GM19452 (cell line): Measurements from ENCODE around the gene CAPN10.

Experiments used
- ATAC-seq: cut with Tn5 transposase; IDR thresholded peaks from one replicate; pipeline ENCODE4 v1.9.1; 2021; ENCODE audit not compliant: unreplicated experiment

CAPN10 gene

DNA sequence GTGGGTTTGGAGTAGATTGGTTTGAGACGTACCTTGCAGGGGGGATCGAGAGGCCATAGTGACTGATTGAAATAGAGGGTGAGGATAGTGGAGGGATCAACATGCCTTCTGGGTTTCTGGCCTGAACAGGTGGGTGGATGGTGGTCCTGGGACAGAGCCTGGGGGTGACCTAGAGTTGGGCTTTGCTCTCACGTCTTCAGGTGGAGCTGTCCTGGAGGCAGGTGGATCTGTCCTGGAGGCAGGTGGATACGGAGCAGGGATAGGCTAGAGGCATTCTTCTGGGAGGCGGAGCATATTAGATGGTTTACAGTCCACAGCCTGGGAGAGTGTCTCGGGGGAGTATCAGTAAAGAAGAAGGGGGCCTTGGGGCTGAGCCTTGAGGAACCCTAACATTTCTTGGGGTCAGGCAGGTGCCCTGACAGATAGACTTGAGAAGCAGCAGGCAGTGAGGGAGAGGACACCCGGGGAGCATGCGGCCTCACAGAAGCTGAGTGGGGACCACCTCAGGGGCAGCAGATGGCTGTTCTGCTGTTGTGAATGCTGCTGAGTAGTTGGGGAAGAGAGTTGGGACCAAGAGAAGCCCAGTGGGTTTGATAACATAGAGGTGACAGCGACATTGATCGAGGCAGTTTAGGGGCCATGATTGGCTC, 1.6 kb downstream of the CAPN10 start:
- ATAC-seq, result no peak

DNA sequence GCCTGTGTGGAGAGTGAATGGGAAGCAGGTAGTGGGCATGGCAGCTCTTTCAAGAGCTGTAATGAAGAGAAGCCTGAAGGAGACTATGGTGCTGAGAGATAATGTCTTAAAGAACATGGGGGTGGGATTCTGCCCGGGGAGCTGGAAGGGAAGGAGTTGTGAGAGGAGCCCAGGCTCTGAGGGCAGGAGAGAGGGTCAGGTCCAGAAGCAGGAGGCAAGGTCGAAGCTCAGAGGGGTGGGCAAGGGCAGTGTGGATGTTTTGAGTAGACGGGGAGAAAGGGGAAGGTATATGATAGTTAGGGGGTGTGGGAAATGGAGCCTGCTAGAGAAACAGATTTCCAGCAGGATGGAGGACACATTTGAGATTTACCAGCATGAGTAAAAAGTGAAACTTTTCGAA, 2.1 kb downstream of the CAPN10 start:
- ATAC-seq, result no peak

DNA sequence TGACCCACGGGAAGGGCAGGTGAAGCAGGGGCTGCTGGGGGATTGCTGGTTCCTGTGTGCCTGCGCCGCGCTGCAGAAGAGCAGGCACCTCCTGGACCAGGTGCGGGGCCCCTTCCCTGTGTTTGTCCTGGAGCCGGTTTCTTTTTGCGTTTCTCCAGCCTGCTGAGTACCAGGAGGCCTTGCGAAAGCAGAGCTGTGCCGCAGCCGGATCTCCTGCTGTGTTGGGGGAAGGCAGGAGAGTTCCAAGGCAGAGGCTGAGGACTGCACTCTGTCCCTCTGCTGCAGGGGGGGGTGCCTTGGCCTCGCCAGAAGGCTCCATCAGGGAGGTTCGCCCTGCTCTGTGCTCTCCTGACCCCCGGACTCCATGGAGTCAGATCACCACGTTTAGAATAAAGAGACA, 2.8 kb downstream of the CAPN10 start:
- ATAC-seq, result no peak

DNA sequence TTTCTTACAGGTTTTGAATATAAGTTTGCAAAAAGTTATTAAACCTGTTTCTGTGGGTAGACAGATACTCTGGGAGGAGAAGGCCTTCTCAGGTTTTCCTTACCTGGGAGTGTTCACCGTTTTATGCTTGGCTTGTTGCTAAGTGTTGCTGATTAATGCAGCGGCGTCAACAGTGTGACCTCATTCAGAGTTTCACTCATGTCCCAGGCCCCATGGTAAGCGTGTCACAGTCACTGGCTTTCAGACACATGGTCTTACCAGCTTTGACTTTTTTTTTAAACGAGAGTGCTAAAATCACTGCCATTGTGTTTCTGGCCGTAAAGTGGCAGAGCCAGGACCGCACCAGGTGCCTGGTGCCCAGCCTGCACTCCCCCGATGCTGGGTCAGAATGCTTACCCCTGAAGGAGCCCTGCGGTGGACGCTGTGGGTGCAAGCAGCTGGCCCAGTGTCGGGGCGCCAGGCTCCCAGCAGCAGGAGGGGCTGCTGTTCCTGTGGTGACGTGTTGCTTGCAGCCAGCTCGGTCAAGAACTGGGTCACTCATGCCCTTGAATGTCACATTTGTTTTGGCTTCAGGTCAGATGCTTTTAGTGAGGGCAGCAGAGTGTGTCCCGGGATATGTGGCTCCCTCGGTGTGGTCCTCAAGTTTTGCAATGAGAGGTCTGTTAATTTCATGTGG, 3.5 kb downstream of the CAPN10 start:
- ATAC-seq, result no peak

DNA sequence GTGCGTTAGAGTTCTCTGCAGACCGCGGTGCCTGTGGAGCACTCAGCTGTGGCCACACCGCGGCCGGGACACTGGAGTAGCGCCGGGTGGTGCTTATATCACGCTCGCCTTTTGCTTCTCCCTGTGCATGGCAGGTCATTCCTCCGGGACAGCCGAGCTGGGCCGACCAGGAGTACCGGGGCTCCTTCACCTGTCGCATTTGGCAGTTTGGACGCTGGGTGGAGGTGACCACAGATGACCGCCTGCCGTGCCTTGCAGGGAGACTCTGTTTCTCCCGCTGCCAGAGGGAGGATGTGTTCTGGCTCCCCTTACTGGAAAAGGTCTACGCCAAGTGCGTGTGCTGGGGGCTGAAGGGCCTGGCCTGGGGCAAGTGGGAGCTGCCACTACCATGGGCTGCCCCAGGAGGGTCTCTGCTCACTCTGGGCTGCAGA, 4.2 kb downstream of the CAPN10 start:
- ATAC-seq, result no peak

DNA sequence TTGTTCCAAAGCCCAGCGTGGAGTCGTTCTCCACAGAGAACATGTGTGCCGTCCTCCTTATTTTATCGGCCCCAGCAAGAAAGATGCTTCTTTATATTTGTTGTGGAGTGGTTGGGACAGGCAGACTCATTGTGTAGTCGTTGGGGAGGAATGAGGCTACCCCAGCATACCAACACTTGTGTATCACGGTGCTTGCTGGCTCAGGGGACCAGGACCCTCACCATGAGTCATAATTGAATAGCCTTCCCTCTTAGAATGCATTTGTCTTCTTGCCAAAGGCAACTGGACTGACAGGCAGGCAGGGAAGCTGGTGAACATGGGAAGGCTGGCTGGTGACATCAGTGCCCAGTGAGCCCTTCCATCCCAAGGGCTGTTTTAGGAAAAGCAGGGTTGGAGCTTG, 4.7 kb downstream of the CAPN10 start:
- no peak for ATAC-seq

DNA sequence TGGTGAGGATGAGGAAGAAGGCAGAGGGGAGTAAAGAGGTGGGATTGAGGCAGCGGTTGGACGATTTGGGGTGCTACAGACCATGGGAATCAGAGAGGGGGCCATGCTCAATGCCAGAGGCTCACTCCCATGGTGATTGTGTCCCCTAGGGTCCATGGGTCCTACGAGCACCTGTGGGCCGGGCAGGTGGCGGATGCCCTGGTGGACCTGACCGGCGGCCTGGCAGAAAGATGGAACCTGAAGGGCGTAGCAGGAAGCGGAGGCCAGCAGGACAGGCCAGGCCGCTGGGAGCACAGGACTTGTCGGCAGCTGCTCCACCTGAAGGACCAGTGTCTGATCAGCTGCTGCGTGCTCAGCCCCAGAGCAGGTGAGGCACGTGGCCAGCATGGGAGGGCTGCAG, 5.2 kb downstream of the CAPN10 start:
- ATAC-seq, result no peak

DNA sequence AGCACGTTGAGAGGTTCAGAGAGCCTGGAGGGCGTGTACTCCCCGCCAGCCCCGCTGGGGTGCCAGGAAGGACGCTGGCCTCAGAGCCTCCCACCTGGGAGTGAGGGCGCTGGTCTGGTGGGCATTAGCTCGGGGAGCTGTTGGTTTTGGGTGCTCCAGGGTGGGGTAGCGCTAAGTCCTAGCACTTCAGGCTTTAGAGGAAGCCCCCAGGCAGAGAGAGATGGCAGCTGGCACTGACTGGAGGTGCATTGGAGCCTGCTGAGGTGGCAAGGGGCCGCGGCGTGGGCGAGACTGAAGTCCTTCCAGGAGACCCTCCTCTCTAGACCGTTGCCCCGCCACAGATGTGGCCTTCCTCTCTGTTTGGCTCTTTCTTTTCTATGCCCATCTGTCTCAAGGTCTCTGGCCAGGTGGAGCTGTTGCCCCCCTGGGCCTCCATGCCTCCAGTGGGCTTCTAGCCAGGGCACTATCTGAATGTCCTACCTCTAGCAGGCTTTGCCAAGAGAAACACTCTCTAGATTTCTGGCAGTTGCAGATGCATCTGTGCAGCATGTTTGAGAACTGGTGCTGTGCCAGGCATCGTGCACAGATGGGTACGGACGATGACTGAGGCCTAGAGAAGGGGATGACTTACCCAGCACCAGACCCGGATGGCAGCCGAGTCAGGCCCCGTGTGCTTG, 6.6 kb downstream of the CAPN10 start:
- no peak for ATAC-seq

DNA sequence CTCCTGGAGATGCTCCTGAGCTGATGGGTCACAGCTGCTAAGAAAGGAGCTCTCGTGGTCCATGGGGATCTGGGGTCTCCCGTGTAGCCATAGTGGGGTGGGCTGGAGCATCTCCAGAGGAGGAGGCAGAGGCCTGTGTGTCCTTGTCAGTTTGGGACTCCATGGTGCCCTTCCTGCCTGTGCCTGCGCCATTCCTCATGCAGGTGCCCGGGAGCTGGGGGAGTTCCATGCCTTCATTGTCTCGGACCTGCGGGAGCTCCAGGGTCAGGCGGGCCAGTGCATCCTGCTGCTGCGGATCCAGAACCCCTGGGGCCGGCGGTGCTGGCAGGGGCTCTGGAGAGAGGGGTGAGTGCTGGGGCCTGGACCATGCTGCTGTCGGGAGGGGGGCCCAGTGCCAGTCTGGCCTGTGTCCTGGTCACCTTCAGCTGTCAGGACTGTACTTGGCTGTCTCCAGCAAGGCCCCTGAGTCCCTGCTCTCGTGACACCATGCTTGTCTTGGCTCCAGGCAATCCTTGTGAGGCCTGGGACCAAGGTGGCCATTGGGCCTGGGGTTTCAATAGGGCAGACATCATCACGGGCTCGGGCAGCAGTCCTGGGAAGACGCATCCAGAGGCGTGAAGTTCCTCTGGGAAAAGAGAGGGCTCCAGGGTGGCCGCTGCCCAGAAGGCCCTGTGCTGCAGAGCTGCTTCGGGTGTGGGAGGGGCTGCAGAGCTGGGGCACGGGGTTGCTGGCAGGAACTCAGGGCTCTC, 7.3 kb downstream of the CAPN10 start:
- ATAC-seq, result no peak

DNA sequence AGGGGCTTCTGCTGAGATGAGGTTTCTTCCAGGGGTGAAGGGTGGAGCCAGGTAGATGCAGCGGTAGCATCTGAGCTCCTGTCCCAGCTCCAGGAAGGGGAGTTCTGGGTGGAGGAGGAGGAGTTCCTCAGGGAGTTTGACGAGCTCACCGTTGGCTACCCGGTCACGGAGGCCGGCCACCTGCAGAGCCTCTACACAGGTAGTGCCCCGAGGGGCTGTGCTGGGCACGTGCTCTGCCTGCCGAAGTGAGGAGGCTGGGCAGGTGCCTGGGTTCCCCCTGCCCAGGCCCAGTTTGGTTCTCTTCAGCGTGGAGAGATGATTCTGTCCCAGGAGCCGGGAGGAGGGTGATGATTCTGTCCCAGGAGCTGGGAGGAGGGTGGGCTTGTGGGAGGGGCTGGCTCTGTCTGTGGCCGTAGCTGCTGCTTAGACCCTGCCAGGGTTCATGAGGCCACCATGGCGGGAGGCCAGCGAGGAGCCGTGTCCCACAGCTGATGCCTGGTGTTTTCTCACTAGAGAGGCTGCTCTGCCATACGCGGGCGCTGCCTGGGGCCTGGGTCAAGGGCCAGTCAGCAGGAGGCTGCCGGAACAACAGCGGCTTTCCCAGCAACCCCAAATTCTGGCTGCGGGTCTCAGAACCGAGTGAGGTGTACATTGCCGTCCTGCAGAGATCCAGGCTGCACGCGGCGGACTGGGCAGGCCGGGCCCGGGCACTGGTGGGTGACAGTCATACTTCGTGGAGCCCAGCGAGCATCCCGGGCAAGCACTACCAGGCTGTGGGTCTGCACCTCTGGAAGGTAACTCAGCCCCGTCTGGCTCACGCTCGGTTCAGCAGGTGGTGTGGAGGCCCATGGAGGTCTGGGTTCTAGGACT, 8.2 kb downstream of the CAPN10 start:
- ATAC-seq, result no peak

DNA sequence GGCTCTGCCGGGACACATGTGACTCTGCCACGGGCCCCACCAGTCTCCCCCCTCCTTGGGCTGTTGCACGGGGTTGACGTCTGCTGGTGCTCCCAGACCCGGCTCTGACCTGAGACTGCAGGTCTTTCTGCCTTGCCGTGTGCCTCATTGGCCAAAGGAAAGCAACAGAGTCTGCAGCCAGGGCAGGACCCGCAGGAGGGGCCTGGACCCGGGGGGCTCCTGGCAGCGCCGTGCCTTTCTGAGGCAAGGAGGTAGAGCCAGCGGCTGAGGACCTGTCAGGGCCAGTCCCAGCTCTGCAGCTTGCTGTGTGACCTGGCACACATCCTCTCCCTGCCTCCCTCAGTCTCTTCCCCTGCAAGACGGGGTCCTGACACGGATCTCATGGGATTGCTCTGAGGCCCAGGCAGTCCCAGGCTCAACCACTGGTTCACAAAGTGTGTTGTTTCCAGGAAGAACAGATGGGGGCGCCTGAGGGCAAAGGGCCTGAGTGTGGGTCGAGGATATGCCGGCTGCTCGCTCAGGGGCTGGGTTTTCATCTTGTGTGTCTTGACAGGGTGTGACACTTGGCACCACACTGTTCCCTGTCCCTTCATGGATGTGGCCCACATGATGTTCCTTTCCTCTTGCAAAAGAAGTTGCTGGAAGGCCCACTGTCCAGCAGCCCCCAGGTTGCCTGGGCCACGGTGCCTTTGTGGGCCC, 9.0 kb downstream of the CAPN10 start:
- ATAC-seq, result no peak

DNA sequence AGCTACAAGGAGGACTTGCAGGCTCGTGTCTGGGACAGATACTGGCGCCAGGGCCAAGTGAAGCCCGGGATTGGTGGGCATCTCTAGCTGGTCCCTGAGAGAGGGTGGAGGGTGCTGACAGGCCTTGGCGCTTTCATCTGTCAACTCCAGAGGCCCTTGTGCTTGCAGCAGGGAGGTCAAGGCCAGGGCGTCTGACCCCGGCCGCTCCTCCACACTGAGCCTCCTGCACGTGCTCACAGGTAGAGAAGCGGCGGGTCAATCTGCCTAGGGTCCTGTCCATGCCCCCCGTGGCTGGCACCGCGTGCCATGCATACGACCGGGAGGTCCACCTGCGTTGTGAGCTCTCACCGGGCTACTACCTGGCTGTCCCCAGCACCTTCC, 9.5 kb downstream of the CAPN10 start:
- ATAC-seq, result no peak

DNA sequence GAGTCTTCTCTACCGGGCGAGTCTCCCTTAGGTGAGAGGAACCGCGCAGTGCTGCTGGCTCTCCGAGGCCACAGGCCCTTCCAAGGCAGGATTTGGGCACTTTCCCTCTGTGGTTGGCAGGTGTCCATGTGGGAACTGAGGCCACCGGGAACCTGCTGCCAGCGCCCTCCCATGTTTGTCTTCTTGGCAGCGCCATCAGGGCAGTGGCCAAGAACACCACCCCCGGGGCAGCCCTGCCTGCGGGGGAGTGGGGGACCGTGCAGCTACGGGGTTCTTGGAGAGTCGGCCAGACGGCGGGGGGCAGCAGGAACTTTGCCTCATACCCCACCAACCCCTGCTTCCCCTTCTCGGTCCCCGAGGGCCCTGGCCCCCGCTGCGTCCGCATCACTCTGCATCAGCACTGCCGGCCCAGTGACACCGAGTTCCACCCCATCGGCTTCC, 10.0 kb downstream of the CAPN10 start:
- no peak for ATAC-seq

DNA sequence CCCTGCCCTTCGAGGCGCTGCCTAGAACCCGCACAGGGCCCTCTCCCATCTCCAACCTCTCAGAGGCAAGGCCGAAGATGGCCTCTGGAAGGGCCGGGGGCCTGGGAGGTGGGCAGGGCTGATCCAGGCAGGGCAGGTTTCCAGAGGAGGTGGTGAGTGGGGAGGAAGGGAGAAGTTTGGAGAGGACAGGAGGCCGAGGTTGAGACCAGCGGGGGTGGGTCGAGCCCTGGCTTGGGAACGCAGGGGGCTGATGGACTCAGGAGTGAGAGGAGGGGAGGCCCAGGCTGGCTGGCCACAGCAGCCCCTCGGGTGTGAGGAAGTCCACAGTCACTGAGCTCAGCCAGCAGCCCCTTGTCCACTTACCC, 10.5 kb downstream of the CAPN10 start:
- ATAC-seq, result no peak

DNA sequence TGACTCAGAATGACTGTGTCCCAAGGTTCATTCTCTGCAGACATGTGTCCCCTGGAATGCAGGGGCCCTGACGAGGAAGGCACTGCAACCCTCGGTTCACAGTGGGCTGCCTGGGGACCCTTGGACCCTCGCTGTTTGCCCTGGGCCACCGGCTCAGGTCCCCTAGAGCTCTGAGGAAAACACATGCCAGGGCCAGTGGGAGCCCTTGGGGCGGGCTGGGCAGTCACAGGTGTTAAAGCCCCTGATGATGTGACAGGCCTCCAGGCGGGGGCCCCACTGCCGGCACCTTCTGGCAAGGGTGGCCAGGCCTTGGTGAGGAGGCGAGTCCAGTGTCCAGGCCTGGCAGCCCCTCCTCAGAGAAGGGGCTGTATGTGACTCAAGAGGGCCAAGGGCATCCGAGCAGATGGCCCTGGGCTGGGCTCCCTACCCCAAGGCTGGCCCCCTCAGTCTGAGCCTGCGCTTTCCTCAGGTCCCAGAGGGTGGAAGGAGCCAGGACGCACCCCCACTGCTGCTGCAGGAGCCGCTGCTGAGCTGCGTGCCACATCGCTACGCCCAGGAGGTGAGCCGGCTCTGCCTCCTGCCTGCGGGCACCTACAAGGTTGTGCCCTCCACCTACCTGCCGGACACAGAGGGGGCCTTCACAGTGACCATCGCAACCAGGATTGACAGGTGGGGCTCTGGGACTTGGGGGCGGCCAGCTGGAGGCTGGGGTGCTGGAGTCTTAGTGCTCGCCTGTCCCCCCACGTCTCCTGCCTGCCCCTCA, 11.1 kb downstream of the CAPN10 start:
- no peak for ATAC-seq

DNA sequence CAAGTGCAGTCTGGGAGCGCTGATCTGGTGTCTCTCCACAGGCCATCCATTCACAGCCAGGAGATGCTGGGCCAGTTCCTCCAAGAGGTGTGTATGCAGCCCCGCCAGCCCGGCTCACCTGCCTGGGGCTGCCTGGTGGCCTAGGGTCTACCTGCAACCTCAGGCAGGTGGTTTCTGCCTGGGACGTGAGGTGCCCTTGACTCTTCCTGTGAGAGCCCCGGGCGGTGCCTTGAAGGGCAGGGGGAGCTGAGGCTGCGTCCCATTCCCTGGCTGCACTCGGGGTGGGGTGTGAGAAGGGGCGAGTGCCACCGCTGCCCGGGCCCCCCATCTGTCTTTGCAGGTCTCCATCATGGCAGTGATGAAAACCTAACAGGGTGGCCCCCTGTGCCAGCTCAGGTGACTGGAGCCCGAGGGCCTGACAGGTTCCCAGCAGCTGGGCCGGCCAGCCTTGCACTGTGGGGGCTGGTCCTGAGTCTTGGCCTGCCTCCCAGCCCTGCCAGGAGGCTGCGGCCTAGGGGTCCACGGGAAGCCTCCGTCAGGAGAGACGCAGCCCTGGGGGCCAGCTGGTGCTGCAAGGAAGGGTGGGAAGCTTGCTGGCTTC, 11.9 kb downstream of the CAPN10 start:
- ATAC-seq, result no peak

DNA sequence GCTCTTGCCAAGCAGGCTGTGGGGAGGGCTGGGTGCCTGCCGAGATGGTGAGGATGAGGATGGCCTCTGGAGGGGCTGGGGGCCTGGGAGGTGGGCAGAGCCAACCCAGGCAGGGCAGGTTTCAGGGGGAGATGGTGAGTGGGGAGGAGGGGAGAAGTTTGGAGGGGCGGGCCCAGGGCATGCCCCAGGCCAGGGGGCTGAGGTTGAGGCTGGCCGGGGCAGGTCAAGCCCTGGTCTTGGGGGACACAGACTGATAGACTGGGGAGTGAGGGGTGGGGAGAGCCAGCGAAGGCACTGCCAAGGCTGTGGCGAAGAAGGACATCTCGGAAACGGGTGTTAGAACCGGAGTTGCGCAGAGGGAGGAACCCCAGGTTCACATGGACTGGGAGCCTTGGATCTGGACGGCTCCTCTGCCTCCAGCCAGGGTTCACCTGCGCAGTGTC, 12.6 kb downstream of the CAPN10 start:
- no peak for ATAC-seq

DNA sequence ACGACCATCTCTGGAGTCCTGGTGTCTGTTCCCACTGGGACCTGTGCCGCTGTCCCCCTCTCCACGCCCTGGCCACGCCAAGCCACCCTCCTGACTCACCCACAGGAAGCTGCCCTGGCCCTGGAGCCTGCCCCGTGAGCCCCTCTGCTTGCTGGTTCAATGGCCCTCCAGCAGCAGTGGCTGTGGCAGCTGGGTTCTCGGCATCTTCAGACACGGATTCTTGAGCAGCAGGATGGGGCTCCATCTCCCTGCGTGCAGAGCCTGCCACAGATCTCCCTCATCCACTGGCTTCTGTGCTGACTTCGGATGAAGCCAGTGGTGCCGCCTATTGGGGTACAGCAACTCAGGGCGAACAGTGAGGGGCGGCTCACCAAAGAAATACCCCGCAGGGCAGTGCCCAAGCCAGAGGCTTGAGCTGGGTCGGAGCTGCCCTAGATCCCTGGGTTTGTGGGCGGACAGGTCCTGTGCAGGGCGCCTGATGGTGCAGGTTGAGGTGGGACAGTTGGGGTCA, 14.0 kb downstream of the CAPN10 start:
- no peak for ATAC-seq
